ENCODE measurements around the gene CPNE2. TPM values are rescaled to one million over a fixed set of nuclear protein-coding genes. Genes with fewer than 3 reads are reported as not detected.

CPNE2 gene
- total and polyA plus RNA-seq, 2 of the 8 experiments (the other 6 are each of a cell fraction or from before 2014, with no cell fraction given) = 10.6 to 39.5 TPM

DNA sequence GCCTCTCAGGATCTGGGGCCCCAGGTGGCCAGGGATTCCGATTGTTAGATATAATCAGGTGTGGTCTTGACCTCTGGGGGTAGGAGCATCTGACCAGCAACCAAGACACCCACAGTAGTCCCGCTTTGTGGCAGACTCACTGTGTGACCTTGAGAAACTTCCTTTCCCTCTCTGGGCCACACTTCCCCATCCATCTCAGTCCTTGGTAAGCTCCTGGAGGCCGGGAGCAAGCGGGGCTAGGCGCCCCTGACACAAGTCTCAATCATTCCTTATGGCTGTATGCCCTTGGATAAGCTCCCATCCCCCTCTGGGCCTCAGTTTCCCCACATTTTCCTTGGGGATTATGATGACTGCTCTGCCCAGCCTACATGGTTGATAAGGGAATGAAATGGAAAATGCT lies 21.3 kb downstream of the CPNE2 start:
- 90% methylated on average over 5 of the region's 5 CpGs; no CpG with 5 or more reads in 1 of the 2 experiments for WGBS, 2 experiments (ENCODE audit: extremely low coverage in 1 of 2, insufficient coverage in 1 of 2, insufficient read length in 1 of 2, insufficient replicate concordance in 2 of 2, low coverage in 1 of 2, low lambda C conversion rate in 2 of 2, missing lambda C conversion rate in 1 of 2)
- Histone ChIP-seq H4K8ac (ENCODE audit: extremely low read depth, insufficient read depth, low read length) (no peak overlapping the region), H3K14ac (ENCODE audit: insufficient read length) (no peak overlapping the region), H3K18ac (ENCODE audit: extremely low read depth, low read length) (no peak overlapping the region), H3K56ac (replicated peaks; ENCODE audit: insufficient read length, low read depth, low read length) (no peak overlapping the region), H3K79me1 (ENCODE audit: low read depth, low read length) (no peaks in the 10 kb centered on the region; the same call in 1 of the 2 replicates), H3K4me3 (ENCODE audit: extremely low read depth in 1 of 4, insufficient read depth in 2 of 4, low read depth in 3 of 4, low read length in 4 of 4) (no peak overlapping the region), H2BK20ac (ENCODE audit: low read length) (no peak overlapping the region), H4K5ac (ENCODE audit: insufficient read length, low read depth, low read length) (no peak overlapping the region), H4K91ac (replicated peaks; ENCODE audit: insufficient read length, low read length) (no peak overlapping the region), H2BK15ac (ENCODE audit: low read length) (no peak overlapping the region), H3K9me3 (ENCODE audit: insufficient read depth in 2 of 2, low read depth in 1 of 2, low read length in 1 of 2) (no peaks in the 10 kb centered on the region), H3K27ac (ENCODE audit: low read depth, low read length) (no peak overlapping the region), H2BK12ac (ENCODE audit: low read depth, low read length) (no peak overlapping the region), H3K4me1 (replicated peaks in 1 of 4; ENCODE audit: control insufficient read depth in 3 of 4, insufficient read depth in 4 of 4, low read length in 3 of 4) (peaks cover 0 to 13% (median 4%) of the 10 kb centered on the region in 4 experiments; a peak in 4 of 7 replicates), H3K4ac (replicated peaks; ENCODE audit: insufficient read length, low read depth, low read length) (no peak overlapping the region), H4K20me1 (replicated peaks in 1 of 2; ENCODE audit: control insufficient read depth in 1 of 2, insufficient read depth in 2 of 2, low read length in 2 of 2) (peaks cover 0 to 1% of the 10 kb centered on the region in 2 experiments), H3K79me2 (ENCODE audit: control insufficient read depth in 1 of 2, insufficient read depth in 2 of 2, low read length in 2 of 2) (no peaks in the 10 kb centered on the region), H3K27me3 (replicated peaks in 1 of 4; ENCODE audit: control insufficient read depth in 3 of 4, extremely low read depth in 1 of 4, insufficient read depth in 3 of 4, low read length in 3 of 4) (no peaks in the 10 kb centered on the region), H3K23me2 (ENCODE audit: low read depth, low read length) (peaks cover 2% of the 10 kb centered on the region; the same call in 1 of the 2 replicates), H3K23ac (ENCODE audit: insufficient read length) (no peak overlapping the region), H2AFZ (ENCODE audit: low read length) (no peak overlapping the region), H3K36me3 (ENCODE audit: control insufficient read depth in 2 of 4, insufficient read depth in 4 of 4, low read length in 3 of 4) (no peaks in the 10 kb centered on the region), H2BK120ac (replicated peaks; ENCODE audit: low read depth, low read length) (no peak overlapping the region), H3K9ac (replicated peaks in 1 of 4; ENCODE audit: extremely low read depth in 1 of 4, low read depth in 3 of 4, low read length in 3 of 4) (no peak overlapping the region), H3K4me2 (ENCODE audit: insufficient read depth in 1 of 2, low read depth in 2 of 2, low read length in 2 of 2) (no peak overlapping the region), H2AK5ac (ENCODE audit: low read depth, low read length) (no peak overlapping the region), H2BK5ac (ENCODE audit: low read depth, low read length) (no peak overlapping the region)
- ChIA-PET CTCF (ENCODE audit: partially characterized antibody) (interaction anchor here (1.1 to 1.3 kb wide), 3 partner anchors 13 to 30 kb away, joined by 3 read pairs; no protein-coding TSS in a partner anchor), POLR2A (ENCODE audit: partially characterized antibody) (interaction anchor here (1.4 to 1.5 kb wide), 2 partner anchors 8 to 36 kb away, joined by 3 to 4 read pairs; no protein-coding TSS in a partner anchor)
- TF ChIP-seq NANOG (IDR thresholded peaks at IDR 0.05; ENCODE audit: insufficient read depth, low read depth, low read length, poor library complexity, severe bottlenecking) = no peak
- peak; percentile 19; the same call in 1 of the 2 replicates for TF ChIP-seq KDM1A (IDR thresholded peaks at IDR 0.05; ENCODE audit: borderline replicate concordance, low read length)
- DNase-seq (ENCODE audit: low read depth in 1 of 2, low spot score in 2 of 2) = no peak
- FAIRE-seq = no peak
